SK-N-MC (cell line): ENCODE results near the gene EEF1AKMT4.
A peak's percentile ranks its signal among the peaks of the same experiment; 100 is the strongest.

Experiments
- DNase-seq: peaks from one replicate; pipeline ENCODE4 v3.0.0-alpha.2; 2011; ENCODE audit warnings: low read depth, low spot score
- H3K27ac ChIP-seq: fragments of 200-600 bp; sonication (generic); 2 replicates; pipeline ENCODE4 v1.5.1; 2016; ENCODE audit warnings: mixed run types
- H3K36me3 ChIP-seq: fragments of 200-600 bp; sonication (generic); 2 replicates; pipeline ENCODE4 v1.6.1; 2017; ENCODE audit warnings: antibody characterized with exemption, low read length, mixed read lengths; ENCODE audit not compliant: insufficient read depth
- H3K4me3 ChIP-seq: fragments of 200-600 bp; sonication (generic); 2 replicates; pipeline ENCODE4 v1.5.1; 2016
- H3K9ac ChIP-seq: fragments of 200-600 bp; sonication (generic); 2 replicates; pipeline ENCODE4 v1.8.0; 2017; ENCODE audit warnings: mixed run types, mixed read lengths; ENCODE audit not compliant: insufficient read length
- H3K9me3 ChIP-seq: fragments of 200-600 bp; sonication (generic); 2 replicates; pipeline ENCODE4 v1.6.1; 2017; ENCODE audit warnings: low read depth, mild to moderate bottlenecking, antibody characterized with exemption, low read length, moderate library complexity, mixed read lengths
- EZH2 ChIP-seq: fragments of 200-600 bp; sonication (generic); IDR thresholded peaks from one replicate; pipeline ENCODE4 v1.6.1; 2017; ENCODE audit warnings: antibody characterized with exemption
- FOXP2 ChIP-seq: optimal IDR thresholded peaks from 2 replicates; pipeline ENCODE3; 2011; ENCODE audit warnings: mild to moderate bottlenecking, moderate library complexity; ENCODE audit not compliant: insufficient read depth; ENCODE audit errors: extremely low read length, control extremely low read depth
- POLR2AphosphoS5 ChIP-seq: IDR thresholded peaks from 2 replicates; pipeline ENCODE4 v1.6.1; 2012; ENCODE audit warnings: mild to moderate bottlenecking, low read depth, low read length, borderline replicate concordance

Gene EEF1AKMT4

GRCh38 chr3:184249412-184250166 lies at the start of gene EEF1AKMT4:
Gene EEF1AKMT4 (plus strand): TSS chr3:184249672. CDS start chr3:184249695, 23 bp downstream.
- Histone ChIP-seq H3K9me3 (no peaks in the 10 kb centered on the region), H3K9ac (peak within 1 kb of the TSS; percentile 98), H3K4me3 (peak within 1 kb of the TSS; percentile 100), H3K27ac (peak within 1 kb of the TSS; percentile 97), H3K36me3 (peaks cover 12% of the 10 kb centered on the region)
- peak; percentile 97 for DNase-seq
- TF ChIP-seq FOXP2 (peak; percentile 75), POLR2AphosphoS5 (peak; percentile 62), EZH2 (no peak)

- Histone ChIP-seq H3K27ac (no peak overlapping the region), H3K9ac (no peak overlapping the region), H3K9me3 (no peaks in the 10 kb centered on the region), H3K36me3 (peaks cover 5% of the 10 kb centered on the region; the same call in 1 of the 2 replicates), H3K4me3 (no peak overlapping the region)
- TF ChIP-seq FOXP2 (no peak), POLR2AphosphoS5 (no peak), EZH2 (no peak)
- DNase-seq = no peak
These were observed 48.6 kb upstream of the EEF1AKMT4 start for GRCh38 chr3:184200825-184201224.

- no peak overlapping the region for H3K4me3 ChIP-seq
- no peak overlapping the region for H3K9ac ChIP-seq
- DNase-seq = no peak
- no peak overlapping the region for H3K27ac ChIP-seq
- H3K36me3 ChIP-seq = no peaks in the 10 kb centered on the region
- TF ChIP-seq EZH2 (no peak), POLR2AphosphoS5 (no peak), FOXP2 (no peak)
- H3K9me3 ChIP-seq = no peaks in the 10 kb centered on the region
These were observed 45.9 kb upstream of the EEF1AKMT4 start for GRCh38 chr3:184203526-184203925.

GRCh38 chr3:184209146-184209923 lies 40.1 kb upstream of the EEF1AKMT4 start:
- Histone ChIP-seq H3K27ac (no peak overlapping the region), H3K9ac (no peak overlapping the region), H3K4me3 (no peak overlapping the region), H3K9me3 (no peaks in the 10 kb centered on the region), H3K36me3 (no peaks in the 10 kb centered on the region)
- no peak for TF ChIP-seq EZH2
- no peak for TF ChIP-seq POLR2AphosphoS5
- no peak for TF ChIP-seq FOXP2
- DNase-seq = no peak

GRCh38 chr3:184211297-184211696 lies 38.2 kb upstream of the EEF1AKMT4 start:
- H3K36me3 ChIP-seq = no peaks in the 10 kb centered on the region
- TF ChIP-seq EZH2 = no peak
- no peak for TF ChIP-seq POLR2AphosphoS5
- no peak for TF ChIP-seq FOXP2
- peaks cover 3% of the 10 kb centered on the region; the same call in 1 of the 2 replicates for H3K9me3 ChIP-seq
- no peak overlapping the region for H3K9ac ChIP-seq
- no peak for DNase-seq
- no peak overlapping the region for H3K4me3 ChIP-seq
- H3K27ac ChIP-seq = no peak overlapping the region

- Histone ChIP-seq H3K36me3 (no peaks in the 10 kb centered on the region), H3K4me3 (no peak overlapping the region), H3K27ac (no peak overlapping the region), H3K9me3 (peaks cover 3% of the 10 kb centered on the region; the same call in 1 of the 2 replicates), H3K9ac (no peak overlapping the region)
- no peak for DNase-seq
- no peak for TF ChIP-seq EZH2
These were observed 37.8 kb upstream of the EEF1AKMT4 start for GRCh38 chr3:184211718-184212117.

GRCh38 chr3:184218814-184219213 lies 30.7 kb upstream of the EEF1AKMT4 start:
- TF ChIP-seq EZH2 (no peak), FOXP2 (no peak), POLR2AphosphoS5 (no peak)
- no peak overlapping the region for H3K27ac ChIP-seq
- no peak for DNase-seq

GRCh38 chr3:184222521-184222920 lies 27.0 kb upstream of the EEF1AKMT4 start:
- H3K36me3 ChIP-seq = no peaks in the 10 kb centered on the region

More at GRCh38 chr3:184218814-184219213, 30.7 kb upstream of the EEF1AKMT4 start:
- no peaks in the 10 kb centered on the region for H3K36me3 ChIP-seq
- H3K4me3 ChIP-seq = no peak overlapping the region
- H3K9ac ChIP-seq = no peak overlapping the region
- peaks cover 3% of the 10 kb centered on the region; the same call in 1 of the 2 replicates for H3K9me3 ChIP-seq

GRCh38 chr3:184223946-184224345 lies 25.5 kb upstream of the EEF1AKMT4 start:
- Histone ChIP-seq H3K9me3 (no peaks in the 10 kb centered on the region), H3K27ac (no peak overlapping the region), H3K9ac (no peak overlapping the region), H3K36me3 (no peaks in the 10 kb centered on the region), H3K4me3 (no peak overlapping the region)
- DNase-seq = no peak
- TF ChIP-seq POLR2AphosphoS5 = no peak
- no peak for TF ChIP-seq FOXP2
- TF ChIP-seq EZH2 = no peak

More at GRCh38 chr3:184222521-184222920, 27.0 kb upstream of the EEF1AKMT4 start:
- TF ChIP-seq EZH2 (no peak), FOXP2 (no peak), POLR2AphosphoS5 (no peak)
- no peak overlapping the region for H3K4me3 ChIP-seq
- no peak overlapping the region for H3K27ac ChIP-seq
- no peak overlapping the region for H3K9ac ChIP-seq
- no peaks in the 10 kb centered on the region for H3K9me3 ChIP-seq
- DNase-seq = no peak
